ENCODE measurements around the gene GPR4.
A peak's percentile ranks its signal among the peaks of the same experiment; 100 is the strongest.
"Not testable (repeated sequence)": the region's sequence is repeated elsewhere in the genome, so short reads cannot be mapped to it uniquely, and the experiment has no call there.

Gene GPR4

GRCh38 chr19:45601524-45602374 lies at the start of gene GPR4:
TSS of gene GPR4 (minus strand) at chr19:45602212. CDS start at chr19:45591866, 10,346 bp downstream.
- DNase-seq: no peak

GRCh38 chr19:45650722-45651121 lies 48.7 kb upstream of the GPR4 start:
- no peak for DNase-seq

GRCh38 chr19:45646345-45646698 lies 44.3 kb upstream of the GPR4 start:
- no peak for DNase-seq

GRCh38 chr19:45645631-45646344 lies 43.8 kb upstream of the GPR4 start:
- peak; percentile 80 for DNase-seq

- no peak for DNase-seq
Measured at GRCh38 chr19:45645068-45645630, 43.1 kb upstream of the GPR4 start.

- DNase-seq: no peak
Measured at GRCh38 chr19:45643927-45644771, 42.1 kb upstream of the GPR4 start.

- peak; percentile 69 for DNase-seq
Measured at GRCh38 chr19:45643024-45643926, 41.3 kb upstream of the GPR4 start.

- peak; percentile 91 for DNase-seq
Measured at GRCh38 chr19:45641274-45642105, 39.5 kb upstream of the GPR4 start.

GRCh38 chr19:45640849-45641273 lies 38.8 kb upstream of the GPR4 start:
- no peak for DNase-seq

- no peak for DNase-seq
Measured at GRCh38 chr19:45638930-45639729, 37.1 kb upstream of the GPR4 start, which contains the start of gene EML2. TSS of gene EML2 (minus strand) at chr19:45639397. CDS start at chr19:45639376, 21 bp downstream.

- DNase-seq: no peak
Measured at GRCh38 chr19:45637890-45638667, 36.1 kb upstream of the GPR4 start.

- no peak for DNase-seq
Measured at GRCh38 chr19:45636902-45637301, 34.9 kb upstream of the GPR4 start.

GRCh38 chr19:45636275-45636674 lies 34.3 kb upstream of the GPR4 start:
- no peak for DNase-seq

- peak; percentile 67 for DNase-seq
Measured at GRCh38 chr19:45632468-45633196, 30.6 kb upstream of the GPR4 start.

- no peak for DNase-seq
Measured at GRCh38 chr19:45630463-45630862, 28.5 kb upstream of the GPR4 start.

GRCh38 chr19:45629704-45630103 lies 27.7 kb upstream of the GPR4 start:
- no peak for DNase-seq

- DNase-seq: not testable (repeated sequence)
Measured at GRCh38 chr19:45628219-45628618, 26.2 kb upstream of the GPR4 start.

- no peak for DNase-seq
Measured at GRCh38 chr19:45623984-45624383, 22.0 kb upstream of the GPR4 start.
